SHP77 treated with DMSO at 0.1 percent for 48 hours (cell line): ENCODE results near the gene SOX13.
"Not testable (repeated sequence)": the region's sequence is repeated elsewhere in the genome, so short reads cannot be mapped to it uniquely, and the experiment has no call there.

Source experiments
- DNase-seq: peaks from one replicate; lab custom pipeline; 2025; lab: John Stamatoyannopoulos, UW

The SOX13 gene

DNA sequence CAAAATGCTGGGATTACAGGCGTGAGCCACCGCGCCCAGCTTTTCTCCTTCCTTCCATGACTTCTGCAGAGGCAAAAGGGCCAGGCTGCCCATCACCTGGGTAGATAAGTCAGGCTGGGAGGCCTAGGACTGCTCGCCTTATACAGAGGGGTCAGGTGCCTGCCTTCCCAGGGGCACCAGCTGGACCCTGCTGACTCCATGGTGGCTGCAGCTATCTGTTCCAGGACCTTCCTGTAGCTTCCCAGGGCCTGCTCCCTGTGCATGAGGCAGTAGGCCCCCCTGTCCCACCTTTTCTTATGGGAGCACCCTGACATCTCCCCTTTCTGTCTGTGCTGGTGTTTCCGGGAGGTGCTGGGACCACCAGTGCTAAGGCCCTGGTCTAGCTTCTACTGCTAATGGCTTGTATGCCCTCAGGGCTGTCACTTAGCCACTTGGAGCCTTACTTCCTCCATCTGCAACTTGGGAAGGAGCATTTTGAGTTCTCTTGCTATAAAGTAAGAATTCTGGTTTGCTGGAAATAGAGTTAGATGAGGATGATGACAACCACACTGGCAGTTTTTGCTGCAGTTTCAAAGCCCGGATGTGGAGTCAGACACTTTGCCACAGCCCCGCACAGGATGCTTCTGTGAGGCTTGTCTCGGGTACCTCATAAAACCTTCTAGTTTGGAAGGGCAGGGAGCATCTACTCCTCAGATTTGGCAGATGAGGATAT is 14.4 kb downstream of the SOX13 start:
- no peak for DNase-seq

DNA sequence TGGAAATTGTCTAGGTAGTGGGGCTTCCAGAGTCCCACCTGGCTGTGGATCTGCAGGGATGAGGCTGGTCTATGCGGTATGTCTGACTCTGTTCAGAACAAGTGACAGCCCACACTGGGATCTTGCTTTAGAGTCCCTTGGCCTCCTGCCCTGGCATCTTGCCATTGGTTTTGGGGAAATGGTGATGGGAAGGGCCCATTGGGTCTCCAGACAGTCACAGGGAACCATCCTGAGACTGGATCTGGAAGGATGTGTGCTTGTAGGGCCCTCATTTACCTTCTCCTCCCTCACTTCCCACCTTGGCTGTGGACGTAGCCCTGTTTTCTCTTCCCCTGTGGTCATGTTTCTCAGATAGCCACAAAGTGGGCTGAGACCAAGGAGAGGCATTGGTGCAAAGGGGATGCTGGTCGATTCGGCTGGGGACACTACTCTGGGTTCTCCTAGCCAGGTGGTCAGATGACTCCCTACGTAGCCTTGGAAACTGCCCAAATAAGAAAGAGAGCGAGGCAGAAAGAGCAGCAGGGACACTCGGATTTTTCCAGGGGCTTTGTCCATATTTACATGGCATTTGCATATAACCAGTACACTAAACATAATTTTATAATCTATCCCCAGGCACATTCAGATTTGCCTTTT is 15.1 kb downstream of the SOX13 start:
- DNase-seq: no peak

DNA sequence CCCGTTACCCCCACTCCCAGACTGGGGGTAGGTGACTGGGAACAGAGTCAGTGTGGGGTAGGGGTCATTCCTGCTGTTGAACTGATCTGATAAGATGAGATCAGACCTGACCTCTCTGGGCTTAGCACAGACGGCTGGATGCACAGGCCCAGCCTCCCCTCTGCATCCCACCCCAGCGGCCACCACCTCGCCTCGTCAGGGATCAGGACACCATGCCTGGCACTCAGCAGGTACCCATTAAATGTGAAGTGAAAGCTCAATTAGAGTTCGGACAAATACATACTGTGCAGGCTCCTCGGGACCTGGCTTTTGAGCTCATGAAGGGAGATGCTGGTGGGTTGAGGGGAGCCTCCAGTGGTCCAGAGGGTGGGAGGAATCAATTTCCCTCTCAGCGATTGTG is 15.7 kb downstream of the SOX13 start:
- no peak for DNase-seq

DNA sequence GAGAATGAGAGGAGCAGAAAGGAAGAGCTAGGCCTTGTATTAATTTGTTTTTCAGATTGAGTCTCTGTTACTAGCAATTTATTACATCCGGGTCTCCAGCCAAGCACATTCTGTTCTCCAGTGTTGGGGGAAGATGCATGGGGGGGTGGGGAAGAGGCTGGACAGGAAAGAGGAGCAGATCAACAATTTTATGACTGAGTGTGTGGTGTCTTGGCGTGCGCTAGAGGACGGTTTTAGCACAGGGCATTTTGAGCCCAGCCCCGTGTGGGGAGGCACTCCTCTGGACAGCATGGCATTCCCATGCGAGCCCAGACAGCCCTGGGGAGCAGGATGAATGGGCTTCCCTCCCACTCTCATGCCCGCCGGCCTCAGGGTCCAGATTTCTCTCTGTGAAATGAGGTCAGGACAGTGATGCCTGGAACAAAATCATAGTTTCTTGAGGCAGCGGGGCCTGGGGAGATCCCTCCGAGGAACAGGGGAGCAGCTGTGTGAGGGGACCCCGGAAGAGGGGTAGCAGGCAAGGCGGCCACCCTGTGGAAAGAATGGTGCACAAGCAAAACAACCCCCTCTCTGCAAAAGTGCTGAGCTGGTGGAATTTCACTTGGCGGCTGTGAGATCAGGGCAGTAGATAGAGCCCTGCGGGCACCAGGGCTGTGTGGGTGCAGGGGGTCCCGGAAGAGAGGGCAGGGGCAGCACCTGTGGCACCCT is 16.3 kb downstream of the SOX13 start:
- DNase-seq: no peak

DNA sequence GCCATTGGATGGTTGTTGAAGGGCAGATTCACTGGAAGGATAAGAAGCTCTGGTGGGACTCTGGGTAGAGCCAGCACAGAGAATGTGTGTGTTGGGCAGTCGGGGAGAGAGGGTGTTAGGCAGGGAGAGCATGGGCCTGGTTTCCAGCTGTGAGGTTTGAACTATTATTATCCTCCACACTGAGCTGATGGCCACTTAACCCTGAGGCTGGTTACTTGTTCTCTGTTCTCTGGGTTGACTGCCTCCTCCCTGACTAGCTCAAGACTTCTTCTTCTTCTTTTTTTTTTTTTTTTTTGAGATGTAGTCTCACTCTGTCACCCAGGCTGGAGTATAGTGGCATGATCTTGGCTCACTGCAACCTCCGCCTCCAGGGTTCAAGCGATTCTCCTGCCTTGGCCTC is 17.2 kb downstream of the SOX13 start:
- DNase-seq: not testable (repeated sequence)

DNA sequence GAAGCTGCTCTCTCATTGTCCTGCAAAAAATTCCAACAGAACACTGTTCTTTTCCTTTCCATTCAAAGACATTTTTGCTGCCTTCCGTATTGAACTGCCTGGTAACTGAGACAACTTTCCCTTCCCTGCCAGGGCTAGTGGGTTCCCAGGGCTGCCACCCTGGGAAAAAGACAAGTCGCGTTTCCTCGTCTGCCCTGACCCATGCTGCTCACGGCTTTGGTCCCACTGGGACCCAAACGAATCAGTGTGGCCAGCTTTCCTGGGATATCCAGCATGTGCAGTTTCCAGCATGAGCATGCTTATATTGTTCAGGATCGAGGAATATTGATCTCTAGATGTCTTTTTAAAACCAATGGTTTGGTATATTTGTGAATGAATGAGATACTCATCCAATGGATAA is 18.2 kb downstream of the SOX13 start:
- DNase-seq: no peak

DNA sequence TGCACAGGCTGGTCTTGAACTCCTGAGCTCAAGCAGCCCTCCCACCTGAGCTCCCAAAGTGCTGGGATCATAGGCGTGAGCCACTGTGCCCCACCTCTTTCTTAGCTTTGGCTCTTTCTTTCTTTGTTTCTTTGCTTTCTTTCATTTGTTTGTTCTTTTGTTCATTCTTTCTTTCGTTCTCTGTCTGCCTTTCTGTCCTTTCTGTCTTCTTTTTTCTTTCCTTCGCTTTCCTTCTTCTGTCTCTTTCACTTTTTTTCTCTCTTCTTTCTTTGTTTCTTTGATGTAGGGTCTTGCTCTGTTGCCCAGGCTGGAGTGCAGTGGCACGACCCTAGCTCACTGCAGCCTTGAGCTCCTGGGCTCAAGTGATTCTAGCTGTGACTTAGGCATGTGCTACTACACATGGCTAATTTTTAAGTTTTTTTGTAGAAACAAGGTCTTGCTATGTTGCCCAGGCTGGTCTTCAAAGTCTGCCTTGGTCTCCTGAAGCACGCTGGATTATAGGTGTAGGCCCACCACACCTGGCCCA is 18.9 kb downstream of the SOX13 start:
- DNase-seq: no peak

DNA sequence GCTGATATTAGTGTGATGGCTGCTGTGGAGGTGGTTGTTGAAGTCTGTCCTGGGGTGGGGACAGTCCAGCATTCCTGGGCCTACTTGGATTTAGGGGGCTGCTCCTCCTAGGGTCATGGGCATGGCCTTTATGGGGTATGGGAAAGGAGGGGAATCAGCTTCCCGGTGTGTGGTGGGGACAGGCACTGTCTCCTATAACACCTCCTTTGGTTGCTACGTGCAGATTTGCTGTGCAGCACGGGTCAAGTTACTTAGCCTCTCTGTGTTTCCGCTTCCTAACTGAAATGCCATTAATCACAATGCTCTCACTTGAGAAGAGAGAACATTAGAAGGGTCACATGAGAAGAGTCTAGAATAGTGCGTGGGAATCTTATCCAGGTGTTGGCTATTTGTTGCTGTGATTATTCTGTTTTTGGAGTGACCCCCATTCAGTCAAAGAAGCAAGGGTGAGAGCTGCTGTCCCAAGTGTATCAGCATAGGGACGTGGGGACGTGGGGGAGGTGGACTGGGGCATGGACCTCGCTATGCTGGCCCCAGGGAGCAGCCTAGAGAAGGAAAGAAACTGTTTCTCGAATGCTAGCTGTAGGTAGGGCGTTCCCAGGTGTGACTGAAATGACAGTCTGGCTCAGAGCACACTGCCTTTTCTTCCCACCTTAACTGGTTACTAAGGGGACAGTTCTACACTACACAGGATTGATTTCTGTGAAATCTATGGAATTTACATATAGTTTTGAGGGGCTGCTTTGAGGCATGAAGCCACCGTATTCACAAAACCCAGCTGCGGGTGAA is 19.9 kb downstream of the SOX13 start:
- DNase-seq: no peak

DNA sequence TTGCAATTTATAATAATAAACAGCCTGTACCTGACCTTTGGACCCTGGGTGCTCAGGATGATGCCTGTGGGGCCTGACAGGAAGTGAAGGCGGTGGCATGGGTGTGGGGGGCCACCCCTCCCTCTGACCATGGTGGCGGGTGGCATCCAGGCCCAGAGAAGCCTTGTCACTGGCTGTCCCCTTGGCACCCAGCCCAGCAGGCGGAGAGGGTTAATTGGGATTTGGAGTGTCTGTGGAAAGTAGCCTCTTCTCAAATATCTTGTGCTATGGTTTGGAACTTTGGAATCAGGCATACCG is 20.5 kb downstream of the SOX13 start:
- no peak for DNase-seq

DNA sequence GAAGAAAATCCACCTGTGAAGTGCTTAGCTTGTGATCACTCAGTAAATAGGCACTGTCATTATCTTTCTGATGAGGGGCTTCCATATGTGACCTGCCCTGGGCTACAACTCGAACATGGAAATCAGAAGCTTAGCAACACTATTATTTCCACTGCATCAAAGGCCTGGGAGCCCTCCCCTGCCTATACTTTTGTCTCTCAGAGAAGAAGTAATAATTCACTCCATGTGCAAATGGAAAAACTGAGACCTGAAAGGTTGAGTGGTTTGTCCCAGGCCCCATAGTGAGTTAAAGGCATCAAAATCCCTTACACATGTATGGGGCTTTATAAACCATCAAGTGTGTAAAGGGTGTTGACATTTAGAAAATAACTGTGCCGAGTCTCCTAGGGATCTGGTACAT is 20.9 kb downstream of the SOX13 start:
- DNase-seq: no peak

DNA sequence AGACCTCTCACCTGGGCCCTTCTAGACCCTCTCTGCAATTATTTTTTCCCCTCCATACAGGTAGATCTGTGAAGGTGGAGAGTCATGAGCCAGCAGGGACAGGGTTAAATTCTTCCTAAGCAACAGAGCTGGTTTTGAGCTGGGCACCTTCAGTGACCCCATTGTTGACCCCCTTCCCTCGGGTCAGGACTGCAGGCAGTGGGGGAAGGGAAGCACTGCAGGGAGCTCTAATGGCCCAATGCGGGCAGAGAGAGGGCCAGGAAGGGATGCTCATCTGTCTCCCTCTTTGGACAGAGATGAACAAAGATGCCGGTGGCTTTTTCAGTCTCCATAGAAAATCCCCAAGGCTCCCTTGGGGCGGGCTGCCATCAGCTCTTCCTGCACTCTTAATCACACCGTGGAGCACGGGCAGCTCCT is 21.4 kb downstream of the SOX13 start:
- no peak for DNase-seq

DNA sequence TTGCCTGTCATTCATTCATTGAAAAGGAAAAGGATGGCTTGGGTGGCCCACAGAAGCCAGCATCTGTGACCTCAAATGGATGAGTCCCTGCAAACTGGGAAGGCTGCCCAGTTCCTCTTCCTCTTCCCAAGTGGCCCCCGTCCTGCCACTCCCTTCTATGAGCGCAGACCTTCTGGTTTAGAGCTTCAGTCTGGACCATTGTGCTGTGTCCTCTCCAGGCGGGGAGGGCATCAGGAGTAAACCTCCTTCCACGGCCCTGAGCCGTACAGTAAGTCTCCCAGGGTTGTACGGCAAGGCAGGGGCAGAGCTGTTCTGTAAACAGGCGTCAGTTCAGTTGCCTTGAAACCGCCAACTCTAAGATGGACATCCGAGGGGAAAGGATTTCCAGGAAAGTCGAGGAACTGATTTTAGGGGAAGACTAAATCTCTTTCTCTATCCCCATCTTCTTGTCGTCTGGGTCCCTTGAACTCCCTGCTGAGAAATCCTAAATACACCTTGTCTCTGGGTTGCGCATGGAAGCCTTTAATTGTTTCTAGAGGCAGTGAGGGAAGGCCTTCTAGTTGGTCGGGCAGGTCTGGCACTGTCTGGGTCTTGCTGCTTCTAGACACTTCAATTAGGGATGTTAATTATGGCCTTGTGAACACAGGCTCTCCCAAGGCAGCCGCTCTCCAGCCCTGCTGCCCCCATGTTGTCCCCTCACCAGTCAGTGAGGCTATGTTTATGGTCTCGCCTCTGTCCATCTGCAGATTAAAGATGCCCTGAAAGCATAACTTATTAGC is 22.1 kb downstream of the SOX13 start:
- DNase-seq: no peak

DNA sequence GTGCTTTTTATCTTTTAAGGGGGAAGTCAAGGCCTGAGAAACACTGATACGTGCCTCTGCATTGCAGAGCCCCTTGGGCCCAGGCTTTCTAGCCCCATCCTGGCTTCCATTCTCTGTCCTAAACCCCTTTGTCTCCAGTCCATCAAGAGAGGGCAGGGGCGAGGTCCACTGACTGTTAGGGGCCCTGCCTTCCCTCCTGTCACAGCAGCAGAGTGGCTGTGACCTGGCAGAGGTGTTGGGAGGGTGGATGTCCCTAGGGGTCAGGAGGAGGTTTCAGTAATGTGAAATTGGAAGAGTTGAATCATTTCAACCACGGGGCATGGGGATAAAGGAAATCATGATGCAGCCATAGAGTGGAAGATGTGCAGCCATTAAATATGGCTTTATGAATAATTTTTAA is 24.0 kb downstream of the SOX13 start:
- no peak for DNase-seq

DNA sequence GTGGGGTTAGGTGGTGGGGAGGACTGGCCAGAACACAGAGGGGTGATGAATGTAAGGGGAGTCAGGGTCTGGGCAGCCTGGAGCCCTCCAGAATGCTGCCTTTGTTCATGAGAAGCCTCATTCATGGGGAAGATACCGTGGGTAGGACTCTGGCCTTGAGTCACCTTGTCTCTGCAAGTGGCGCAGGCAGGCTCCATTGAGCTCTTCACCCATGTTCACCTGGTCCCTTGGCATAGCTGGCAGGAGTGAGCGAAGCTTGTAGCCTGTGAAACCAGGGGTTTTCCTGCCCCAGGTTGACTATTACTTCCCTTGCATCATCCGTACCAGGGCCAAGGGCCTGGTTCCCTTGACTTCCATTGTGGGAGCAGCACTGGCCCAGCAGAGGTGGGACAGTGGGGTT is 25.8 kb downstream of the SOX13 start:
- no peak for DNase-seq

DNA sequence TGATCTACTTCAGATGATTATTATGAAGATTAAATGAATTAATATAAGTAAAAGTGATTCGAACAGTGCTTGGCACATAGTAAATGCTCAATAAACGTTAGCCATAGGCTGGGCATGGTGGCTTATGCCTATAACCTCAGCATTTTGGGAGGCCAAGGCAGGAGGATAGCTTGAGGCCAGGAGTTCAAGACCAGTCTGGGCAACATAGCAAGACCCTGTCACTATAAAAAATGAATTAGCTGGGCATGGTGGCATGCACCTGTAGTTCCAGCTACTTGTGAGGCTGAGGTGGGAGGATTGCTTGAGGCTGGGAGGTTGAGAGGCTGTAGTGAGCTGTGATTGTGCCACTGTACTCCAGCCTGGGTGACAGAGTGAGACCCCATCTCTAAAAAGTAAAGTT is 26.8 kb downstream of the SOX13 start:
- not testable (repeated sequence) for DNase-seq

DNA sequence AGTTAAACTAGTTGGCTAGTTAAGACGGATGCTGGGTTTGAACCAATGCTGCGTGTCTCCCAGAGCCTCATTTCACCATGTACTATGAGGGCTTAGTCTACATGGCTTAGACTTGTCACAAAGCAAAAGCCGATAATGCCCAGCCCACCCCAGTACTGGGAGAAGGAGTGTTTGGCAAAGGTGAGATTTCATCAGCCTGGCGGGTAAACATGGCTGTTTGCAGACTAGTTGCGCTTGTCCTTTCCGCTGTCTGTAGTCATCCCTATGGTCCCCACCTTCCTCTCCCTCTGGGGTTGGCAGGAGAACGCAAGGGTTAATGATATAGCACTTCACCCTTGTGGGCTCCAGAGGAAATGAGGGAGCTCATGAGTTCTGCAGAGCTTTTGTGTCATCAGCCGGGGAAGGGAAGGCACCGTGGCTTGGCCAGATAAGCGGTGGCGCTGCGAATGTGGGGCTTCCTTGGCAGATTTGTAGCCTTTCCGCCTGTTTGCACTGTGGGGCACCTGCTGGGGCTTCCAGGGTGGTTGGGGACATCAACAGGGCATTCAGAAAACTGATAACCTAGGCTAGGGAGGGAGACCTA is 29.2 kb downstream of the SOX13 start:
- peak; percentile 67 for DNase-seq

DNA sequence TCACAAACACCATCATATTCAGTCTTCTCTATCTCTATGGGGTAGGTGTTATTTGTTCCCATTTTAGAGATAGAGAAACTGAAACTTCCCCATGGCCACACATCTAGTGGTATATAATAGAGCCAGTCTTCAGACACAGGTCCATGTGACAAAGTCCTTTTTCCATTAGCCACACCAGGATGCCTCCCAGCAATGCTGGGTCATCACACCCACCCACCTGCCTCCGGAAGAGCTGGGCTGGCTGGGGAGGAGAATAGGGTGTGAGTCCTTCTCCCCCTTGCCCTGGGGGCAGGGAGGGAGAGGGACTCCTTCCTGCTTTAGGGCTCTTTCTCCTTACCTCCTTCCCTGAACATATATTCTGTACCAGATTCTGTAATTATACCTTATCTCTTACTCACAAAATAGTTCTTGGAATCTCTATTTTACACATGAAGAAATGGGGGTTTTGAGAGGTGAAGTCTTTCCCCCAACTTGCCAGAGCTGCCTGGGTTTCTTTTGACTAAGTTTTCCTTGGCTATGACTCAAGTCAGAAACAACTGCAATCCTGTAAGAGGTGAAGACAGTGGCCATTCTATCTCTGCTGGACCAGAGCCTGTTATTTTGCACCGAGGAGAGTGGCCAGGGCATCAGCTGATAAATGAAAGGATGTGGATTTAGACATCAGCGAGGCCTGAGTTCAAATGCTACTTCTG is 30.0 kb downstream of the SOX13 start:
- peak; percentile 45 for DNase-seq

DNA sequence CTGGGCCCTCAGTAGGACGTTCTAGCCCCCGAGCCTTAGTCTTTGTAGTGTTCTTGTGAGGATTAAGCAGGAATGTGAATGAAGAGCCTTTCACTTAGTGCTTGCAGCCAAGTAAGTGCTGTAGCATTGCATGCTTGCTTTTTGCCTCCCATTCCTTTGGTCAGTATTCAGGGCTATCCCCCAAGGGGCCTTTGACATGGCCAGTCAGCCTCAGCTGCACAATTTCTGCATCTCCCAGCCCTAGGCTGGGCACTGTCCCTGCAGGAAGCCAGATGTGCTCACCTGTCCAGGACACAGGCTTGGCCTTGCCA is 30.5 kb downstream of the SOX13 start:
- no peak for DNase-seq

DNA sequence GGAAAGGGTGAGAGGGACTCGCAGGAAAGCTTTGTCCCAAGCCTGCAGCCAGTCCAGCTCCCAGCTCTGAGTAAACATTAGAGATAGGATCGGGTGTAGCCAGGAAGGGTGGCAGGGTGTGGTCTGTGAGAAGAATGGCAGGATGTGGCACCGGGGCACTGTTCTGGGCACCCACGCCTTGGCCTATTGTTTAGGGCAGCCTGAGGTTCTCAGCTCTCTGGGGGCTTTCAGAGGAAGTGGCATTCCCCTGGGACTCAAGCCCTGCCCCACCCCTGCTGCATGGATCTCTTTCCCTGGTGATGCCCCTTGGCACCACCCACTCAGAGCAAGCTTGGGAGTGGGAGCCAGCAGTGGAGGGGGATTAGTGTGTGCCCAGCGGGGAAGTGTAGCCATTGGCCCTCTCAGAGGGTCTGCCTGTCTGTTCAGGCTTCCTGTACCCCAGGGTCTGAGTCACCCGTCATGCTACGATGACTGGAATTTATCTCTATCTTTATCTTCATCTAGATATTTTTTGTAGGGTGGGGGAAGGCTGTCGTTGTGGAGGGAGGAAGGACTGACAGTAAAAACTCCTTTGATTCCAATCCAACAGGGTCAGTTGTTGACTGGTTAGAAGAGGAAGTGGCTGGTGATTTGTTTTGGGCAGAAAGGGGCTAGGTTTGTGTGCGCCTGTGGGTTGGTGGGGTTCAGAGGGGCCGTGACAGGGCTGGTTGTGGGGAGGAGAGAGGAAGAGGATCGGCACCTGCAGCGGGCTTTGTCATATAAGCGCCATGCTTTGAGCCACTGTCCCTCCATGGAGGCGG is 31.6 kb downstream of the SOX13 start:
- no peak for DNase-seq

DNA sequence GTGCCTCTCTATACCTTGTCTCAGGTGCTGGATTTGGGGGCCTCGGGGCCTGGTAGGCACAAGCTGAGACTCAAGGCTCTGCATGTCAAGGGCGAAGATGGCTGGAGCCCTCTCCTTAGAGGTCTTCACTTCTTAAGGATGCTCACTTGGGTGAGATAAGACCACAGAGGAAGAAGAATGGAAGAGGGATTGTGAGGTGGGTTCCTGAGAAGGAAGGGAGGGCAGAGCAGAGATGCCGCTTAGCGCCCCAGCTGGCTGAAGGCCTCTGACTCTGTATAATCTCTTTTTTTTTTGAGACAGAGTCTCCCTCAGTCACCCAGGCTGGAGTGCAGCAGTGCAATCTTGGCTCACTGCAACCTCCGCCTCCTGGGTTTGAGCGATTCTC is 32.2 kb downstream of the SOX13 start:
- DNase-seq: no peak
